GM18870 (cell line): ENCODE data around the gene IFT22.
"Not testable (repeated sequence)": the region's sequence is repeated elsewhere in the genome, so short reads cannot be mapped to it uniquely, and the experiment has no call there.

Source experiments
- ATAC-seq: cut with Tn5 transposase; IDR thresholded peaks from one replicate; pipeline ENCODE4 v1.9.1; 2021; ENCODE audit warnings: moderate library complexity; ENCODE audit not compliant: unreplicated experiment

Gene IFT22

DNA sequence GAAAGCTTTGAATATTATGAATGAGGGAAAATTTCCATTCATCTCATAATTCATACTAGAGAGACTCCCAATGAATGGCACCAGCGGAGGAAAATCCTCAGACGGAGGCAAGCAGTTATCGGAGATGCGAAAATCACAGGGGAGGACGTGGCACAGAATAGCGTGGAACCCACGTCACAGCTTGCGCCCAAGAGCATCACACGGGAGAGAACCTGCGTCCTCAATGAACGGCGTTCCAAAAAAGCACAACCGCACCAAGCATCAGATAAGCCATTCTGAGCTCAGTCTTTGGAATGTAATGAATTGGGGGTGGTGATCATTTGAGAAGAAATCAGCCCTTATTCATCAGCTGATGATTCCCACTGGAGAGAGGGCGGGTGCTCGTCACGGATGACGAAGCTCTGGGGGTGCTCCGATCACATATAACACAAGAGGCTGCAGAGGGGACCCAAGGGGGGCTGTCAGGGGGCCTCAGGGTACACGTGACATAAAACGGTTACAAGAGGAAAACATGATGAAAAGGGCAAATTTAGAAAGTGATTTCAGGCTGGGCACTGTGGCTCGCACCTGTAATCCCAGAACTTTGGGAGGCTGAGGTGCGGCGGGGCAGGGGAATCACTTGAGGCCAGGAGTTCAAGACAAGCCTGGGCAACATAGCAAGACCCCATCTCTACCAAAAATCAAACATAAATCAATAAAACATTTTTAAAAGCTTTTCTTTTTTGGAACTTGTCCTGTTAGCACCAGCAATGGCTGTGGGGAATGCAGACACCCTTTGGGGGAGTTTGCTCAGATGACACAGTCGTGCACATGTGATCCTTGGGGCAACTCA is 42.9 kb downstream of the IFT22 start:
- no peak for ATAC-seq

DNA sequence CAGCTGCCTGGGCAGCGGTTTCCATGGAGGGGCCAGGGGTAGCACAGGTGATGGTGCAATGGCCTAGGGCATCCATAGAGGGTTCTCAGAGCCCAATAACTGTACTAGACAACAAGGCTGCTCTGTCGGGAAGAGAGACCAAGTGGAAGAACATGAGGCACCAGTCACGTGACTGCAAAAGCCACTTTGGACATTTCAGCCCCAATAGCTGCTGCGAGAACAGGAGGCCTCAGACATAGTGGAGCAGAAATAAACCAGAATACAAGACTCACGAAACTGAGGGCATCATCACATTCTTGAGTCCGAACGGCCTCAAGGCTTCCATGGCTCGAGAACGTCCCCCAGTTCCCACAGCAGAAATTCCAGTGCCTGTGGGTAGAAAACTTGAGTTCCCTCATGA is 44.5 kb downstream of the IFT22 start:
- ATAC-seq, result no peak

DNA sequence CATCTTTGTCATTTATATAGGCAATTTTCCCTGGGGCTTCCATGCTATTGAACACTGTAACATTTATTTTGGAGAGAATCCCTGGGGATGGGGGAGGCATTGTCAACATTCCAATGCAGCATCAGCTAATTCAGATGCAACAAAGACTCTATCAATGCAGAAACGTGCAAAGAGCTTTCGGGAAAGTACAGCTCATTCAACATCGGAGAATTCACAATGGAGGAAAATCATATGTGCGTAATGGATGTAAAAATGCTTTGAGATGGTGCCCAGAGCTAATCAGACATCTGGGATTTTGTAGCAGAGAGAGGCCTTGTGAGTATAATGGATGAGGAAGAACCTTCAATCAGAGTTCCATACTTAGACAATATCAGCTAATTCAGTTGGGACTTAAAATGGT is 48.4 kb downstream of the IFT22 start:
- ATAC-seq, result no peak

DNA sequence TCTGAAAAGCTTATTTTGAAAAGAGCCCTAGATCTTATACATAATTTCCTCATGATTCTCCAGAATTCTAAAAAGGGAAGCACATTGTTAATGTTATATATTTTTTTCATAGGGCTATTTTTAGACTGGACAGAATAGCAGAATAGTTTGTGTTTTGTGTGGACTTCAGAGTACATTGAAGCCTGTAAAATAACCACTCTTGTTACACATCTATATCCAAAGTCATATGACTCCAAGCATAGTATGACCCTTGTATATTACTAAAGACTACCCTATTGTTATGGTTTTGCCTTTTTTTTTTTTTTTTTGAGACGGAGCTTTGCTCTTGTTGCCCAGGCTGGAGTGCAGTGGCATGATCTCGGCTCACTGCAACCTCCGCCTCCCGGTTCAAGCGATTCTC is 50.6 kb downstream of the IFT22 start:
- no peak for ATAC-seq

DNA sequence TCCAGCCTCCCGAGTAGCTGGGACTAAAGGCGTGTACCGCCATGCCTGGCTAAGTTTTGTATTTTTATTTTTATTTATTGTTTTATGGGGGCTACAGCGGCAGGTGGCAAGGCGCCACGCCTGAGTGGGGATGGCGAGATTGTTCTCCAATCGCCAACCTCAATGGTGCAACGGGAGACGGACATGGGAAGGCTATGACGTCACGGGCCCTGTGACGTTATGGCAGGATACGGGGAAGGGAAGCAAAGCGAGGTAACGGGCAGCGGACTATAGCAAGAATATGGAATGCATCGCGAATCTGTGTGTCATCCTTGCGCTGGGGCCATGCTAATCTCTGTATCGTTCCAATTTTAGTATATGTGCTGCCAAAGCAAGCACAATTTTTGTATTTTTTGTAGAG is 51.9 kb downstream of the IFT22 start:
- no peak for ATAC-seq

DNA sequence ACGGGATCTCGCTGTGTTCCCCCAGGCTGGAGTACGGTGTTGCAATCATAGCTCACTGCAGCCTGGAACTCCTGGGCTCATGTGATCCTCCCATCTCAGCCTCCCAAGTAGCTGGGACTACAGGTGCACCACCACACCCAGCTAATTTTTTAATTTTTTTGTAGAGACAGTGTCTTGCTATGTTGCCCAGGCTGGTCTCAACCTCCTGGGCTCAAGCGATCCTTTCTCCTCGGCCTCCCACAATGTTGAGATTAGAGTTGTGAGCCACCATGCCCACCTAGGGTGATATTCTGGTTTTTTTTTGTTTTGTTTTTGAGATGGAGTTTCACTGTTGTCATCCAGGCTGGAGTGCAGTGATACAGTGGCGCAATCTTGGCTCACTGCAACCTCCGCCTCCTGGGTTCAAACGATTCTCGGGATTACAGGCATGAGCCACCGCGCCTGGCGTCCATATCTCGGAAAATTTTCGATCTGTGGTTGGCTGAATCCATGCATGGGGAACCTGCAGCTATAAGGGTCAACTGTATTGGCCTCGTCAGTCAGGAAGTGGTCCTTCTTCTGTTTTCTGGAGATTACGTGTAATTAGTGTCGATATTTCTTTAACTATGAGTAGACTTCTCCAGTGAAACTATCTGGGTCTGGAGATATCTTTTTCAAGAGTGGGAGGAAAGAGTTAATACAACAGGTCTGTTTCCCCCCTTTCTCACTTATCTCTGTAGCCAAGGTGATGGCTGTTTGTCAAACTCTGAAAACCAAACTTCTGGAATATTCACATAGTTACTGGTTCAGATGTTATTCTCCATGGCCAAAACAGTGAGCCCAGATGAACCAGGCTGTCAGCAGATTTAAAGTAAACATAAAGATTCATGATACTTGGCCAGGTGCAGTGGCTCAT is 55.7 kb downstream of the IFT22 start:
- ATAC-seq, result no peak

DNA sequence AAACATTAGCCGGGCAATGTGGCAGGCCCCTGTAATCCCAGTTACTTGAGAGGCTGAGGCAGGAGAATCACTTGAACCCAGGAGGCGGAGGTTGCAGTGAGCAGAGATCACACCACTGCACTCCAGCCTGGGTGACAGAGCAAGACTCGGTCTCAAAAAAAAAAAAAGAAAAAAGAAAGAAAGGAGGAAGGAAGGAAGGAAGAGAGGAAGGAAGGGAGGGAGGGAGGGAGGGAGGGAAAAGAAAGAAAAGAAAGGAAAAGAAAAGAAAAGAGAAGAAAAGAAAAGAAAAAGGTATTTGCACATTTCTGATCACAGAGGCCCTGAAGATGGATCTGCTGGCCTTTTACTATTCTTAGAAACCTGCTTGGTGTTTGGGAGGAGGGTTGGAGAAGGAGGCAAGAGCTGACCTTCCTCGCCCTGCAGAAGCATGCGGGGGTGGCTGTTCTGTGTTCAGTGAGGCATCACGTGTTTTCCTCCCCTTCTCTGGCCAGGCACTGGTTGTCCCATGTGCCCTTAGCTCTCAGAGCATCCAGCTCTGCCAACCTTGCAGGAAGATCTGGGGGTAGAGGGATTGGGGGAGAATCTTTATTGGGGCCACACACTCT is 57.4 kb downstream of the IFT22 start:
- not testable (repeated sequence) for ATAC-seq
